ENCODE results near the gene JAKMIP1. TPM values are rescaled to one million over a fixed set of nuclear protein-coding genes. Genes with fewer than 3 reads are reported as not detected.

Gene JAKMIP1
- total and polyA plus RNA-seq, 3 experiments from 2014 or later = 12.7 to 26.1 (median 14.2) TPM

GRCh38 chr4:6030679-6031078 lies 169.7 kb downstream of the JAKMIP1 start:
- H3K4me1 Mint-ChIP-seq = no peaks in the 10 kb centered on the region
- no peak overlapping the region for H3K4me3 Mint-ChIP-seq
- H3K27ac ChIP-seq (ENCODE audit: low read depth, low read length) = no peak overlapping the region
- no peaks in the 10 kb centered on the region for H3K27me3 Mint-ChIP-seq
- peaks cover 2 to 7% (median 4%) of the 10 kb centered on the region in 3 donors for H3K36me3 Mint-ChIP-seq
- no peaks in the 10 kb centered on the region for H3K9me3 ChIP-seq (ENCODE audit: low read length)
- no peaks in the 10 kb centered on the region for H3K27me3 ChIP-seq (ENCODE audit: insufficient read depth, low read length, poor library complexity, severe bottlenecking)
- DNase-seq = no peak
- H3K4me3 ChIP-seq (ENCODE audit: low read length) = no peak overlapping the region
- H3K27ac Mint-ChIP-seq = no peak overlapping the region
- no peaks in the 10 kb centered on the region for H3K4me1 ChIP-seq (ENCODE audit: insufficient read depth, low read length)
- no peaks in the 10 kb centered on the region for H3K36me3 ChIP-seq (ENCODE audit: insufficient read depth, low read length)
- no peaks in the 10 kb centered on the region for H3K9me3 Mint-ChIP-seq
- CTCF ChIA-PET = no interaction called here
- POLR2A ChIA-PET = no interaction called here

GRCh38 chr4:6029254-6029653 lies 171.1 kb downstream of the JAKMIP1 start:
- CTCF ChIA-PET = no interaction called here
- Histone ChIP-seq H3K9me3 (ENCODE audit: low read length) (no peaks in the 10 kb centered on the region), H3K27ac (ENCODE audit: low read depth, low read length) (no peak overlapping the region), H3K4me1 (ENCODE audit: insufficient read depth, low read length) (no peaks in the 10 kb centered on the region), H3K27me3 (ENCODE audit: insufficient read depth, low read length, poor library complexity, severe bottlenecking) (no peaks in the 10 kb centered on the region), H3K4me3 (ENCODE audit: low read length) (no peak overlapping the region), H3K36me3 (ENCODE audit: insufficient read depth, low read length) (no peaks in the 10 kb centered on the region)
- Mint-ChIP-seq H3K27me3 (no peaks in the 10 kb centered on the region), H3K36me3 (peaks cover 2 to 5% (median 4%) of the 10 kb centered on the region in 3 donors), H3K4me3 (no peak overlapping the region), H3K9me3 (no peaks in the 10 kb centered on the region), H3K4me1 (no peaks in the 10 kb centered on the region), H3K27ac (no peak overlapping the region)
- POLR2A ChIA-PET = no interaction called here
- no peak for DNase-seq

- ChIA-PET POLR2A (no interaction called here), CTCF (no interaction called here)
- H3K9me3 ChIP-seq (ENCODE audit: low read length) = no peaks in the 10 kb centered on the region
- Mint-ChIP-seq H3K4me3 (no peak overlapping the region), H3K9me3 (no peaks in the 10 kb centered on the region), H3K27ac (no peak overlapping the region), H3K36me3 (peaks cover 2 to 5% (median 5%) of the 10 kb centered on the region in 3 donors), H3K4me1 (no peaks in the 10 kb centered on the region), H3K27me3 (no peaks in the 10 kb centered on the region)
- no peaks in the 10 kb centered on the region for H3K36me3 ChIP-seq (ENCODE audit: insufficient read depth, low read length)
- no peak overlapping the region for H3K4me3 ChIP-seq (ENCODE audit: low read length)
- H3K27ac ChIP-seq (ENCODE audit: low read depth, low read length) = no peak overlapping the region
- no peaks in the 10 kb centered on the region for H3K4me1 ChIP-seq (ENCODE audit: insufficient read depth, low read length)
- DNase-seq = no peak
- no peaks in the 10 kb centered on the region for H3K27me3 ChIP-seq (ENCODE audit: insufficient read depth, low read length, poor library complexity, severe bottlenecking)
Measured at GRCh38 chr4:6028168-6028567, 172.2 kb downstream of the JAKMIP1 start.

GRCh38 chr4:6027392-6027791 lies 173.0 kb downstream of the JAKMIP1 start:
- Mint-ChIP-seq H3K27me3 (no peaks in the 10 kb centered on the region), H3K36me3 (peaks cover 0 to 5% (median 5%) of the 10 kb centered on the region in 3 donors), H3K9me3 (no peaks in the 10 kb centered on the region), H3K4me1 (no peaks in the 10 kb centered on the region), H3K4me3 (no peak overlapping the region), H3K27ac (peak overlapping the region in 1 of 8 donors; percentile 17)
- Histone ChIP-seq H3K36me3 (ENCODE audit: insufficient read depth, low read length) (no peaks in the 10 kb centered on the region), H3K4me3 (ENCODE audit: low read length) (no peak overlapping the region), H3K27ac (ENCODE audit: low read depth, low read length) (no peak overlapping the region), H3K4me1 (ENCODE audit: insufficient read depth, low read length) (no peaks in the 10 kb centered on the region), H3K27me3 (ENCODE audit: insufficient read depth, low read length, poor library complexity, severe bottlenecking) (no peaks in the 10 kb centered on the region), H3K9me3 (ENCODE audit: low read length) (no peaks in the 10 kb centered on the region)
- DNase-seq = no peak
- CTCF ChIA-PET = no interaction called here
- POLR2A ChIA-PET = no interaction called here

- Histone ChIP-seq H3K4me3 (ENCODE audit: low read length) (no peak overlapping the region), H3K27me3 (ENCODE audit: insufficient read depth, low read length, poor library complexity, severe bottlenecking) (no peaks in the 10 kb centered on the region), H3K4me1 (ENCODE audit: insufficient read depth, low read length) (no peaks in the 10 kb centered on the region), H3K9me3 (ENCODE audit: low read length) (no peaks in the 10 kb centered on the region), H3K36me3 (ENCODE audit: insufficient read depth, low read length) (no peaks in the 10 kb centered on the region), H3K27ac (ENCODE audit: low read depth, low read length) (no peak overlapping the region)
- H3K9me3 Mint-ChIP-seq = no peaks in the 10 kb centered on the region
- peaks cover 0 to 5% (median 5%) of the 10 kb centered on the region in 3 donors for H3K36me3 Mint-ChIP-seq
- H3K4me3 Mint-ChIP-seq = no peak overlapping the region
- DNase-seq = no peak
- no peaks in the 10 kb centered on the region for H3K4me1 Mint-ChIP-seq
- ChIA-PET POLR2A (no interaction called here), CTCF (no interaction called here)
- peaks cover 0 to 2% of the 10 kb centered on the region in 2 donors for H3K27me3 Mint-ChIP-seq
- no peak overlapping the region for H3K27ac Mint-ChIP-seq
Measured at GRCh38 chr4:6024313-6024960, 175.9 kb downstream of the JAKMIP1 start.

- no peak for DNase-seq
- no peaks in the 10 kb centered on the region for H3K27me3 ChIP-seq (ENCODE audit: insufficient read depth, low read length, poor library complexity, severe bottlenecking)
- no peak overlapping the region for H3K4me3 Mint-ChIP-seq
- peaks cover 0 to 2% of the 10 kb centered on the region in 2 donors for H3K27me3 Mint-ChIP-seq
- H3K4me1 ChIP-seq (ENCODE audit: insufficient read depth, low read length) = no peaks in the 10 kb centered on the region
- no peaks in the 10 kb centered on the region for H3K9me3 Mint-ChIP-seq
- H3K4me3 ChIP-seq (ENCODE audit: low read length) = no peak overlapping the region
- H3K27ac Mint-ChIP-seq = no peak overlapping the region
- no peaks in the 10 kb centered on the region for H3K9me3 ChIP-seq (ENCODE audit: low read length)
- peaks cover 0 to 5% (median 1%) of the 10 kb centered on the region in 3 donors for H3K36me3 Mint-ChIP-seq
- CTCF ChIA-PET = no interaction called here
- POLR2A ChIA-PET = no interaction called here
- H3K36me3 ChIP-seq (ENCODE audit: insufficient read depth, low read length) = no peaks in the 10 kb centered on the region
- H3K4me1 Mint-ChIP-seq = peaks cover 0 to 4% (median 3%) of the 10 kb centered on the region in 3 donors
- H3K27ac ChIP-seq (ENCODE audit: low read depth, low read length) = no peak overlapping the region
Measured at GRCh38 chr4:6023731-6024130, 176.6 kb downstream of the JAKMIP1 start.

- Mint-ChIP-seq H3K4me1 (peaks cover 0 to 4% (median 3%) of the 10 kb centered on the region in 3 donors), H3K4me3 (no peak overlapping the region), H3K9me3 (no peaks in the 10 kb centered on the region), H3K27me3 (peaks cover 0 to 2% of the 10 kb centered on the region in 2 donors), H3K27ac (no peak overlapping the region), H3K36me3 (peaks cover 0 to 5% (median 0%) of the 10 kb centered on the region in 3 donors)
- Histone ChIP-seq H3K4me1 (ENCODE audit: insufficient read depth, low read length) (no peaks in the 10 kb centered on the region), H3K9me3 (ENCODE audit: low read length) (no peaks in the 10 kb centered on the region), H3K36me3 (ENCODE audit: insufficient read depth, low read length) (no peaks in the 10 kb centered on the region), H3K27ac (ENCODE audit: low read depth, low read length) (no peak overlapping the region), H3K4me3 (ENCODE audit: low read length) (no peak overlapping the region), H3K27me3 (ENCODE audit: insufficient read depth, low read length, poor library complexity, severe bottlenecking) (no peaks in the 10 kb centered on the region)
- ChIA-PET POLR2A (no interaction called here), CTCF (interaction anchor here (0.8 kb wide), 1 partner anchor 11 kb away, joined by 3 read pairs; no protein-coding TSS in a partner anchor)
- DNase-seq = no peak
Measured at GRCh38 chr4:6022607-6023288, 177.6 kb downstream of the JAKMIP1 start.

- Mint-ChIP-seq H3K4me3 (no peak overlapping the region), H3K9me3 (no peaks in the 10 kb centered on the region), H3K4me1 (peaks cover 0 to 4% (median 3%) of the 10 kb centered on the region in 3 donors), H3K27me3 (peaks cover 0 to 2% of the 10 kb centered on the region in 2 donors), H3K36me3 (peaks cover 0 to 5% (median 0%) of the 10 kb centered on the region in 3 donors), H3K27ac (no peak overlapping the region)
- POLR2A ChIA-PET = no interaction called here
- Histone ChIP-seq H3K9me3 (ENCODE audit: low read length) (no peaks in the 10 kb centered on the region), H3K4me1 (ENCODE audit: insufficient read depth, low read length) (no peaks in the 10 kb centered on the region), H3K27ac (ENCODE audit: low read depth, low read length) (no peak overlapping the region), H3K27me3 (ENCODE audit: insufficient read depth, low read length, poor library complexity, severe bottlenecking) (no peaks in the 10 kb centered on the region), H3K4me3 (ENCODE audit: low read length) (no peak overlapping the region), H3K36me3 (ENCODE audit: insufficient read depth, low read length) (no peaks in the 10 kb centered on the region)
- DNase-seq = no peak
- CTCF ChIA-PET = interaction anchor here (0.8 kb wide), 1 partner anchor 10 kb away, joined by 3 read pairs; no protein-coding TSS in a partner anchor
Measured at GRCh38 chr4:6021831-6022606, 178.3 kb downstream of the JAKMIP1 start.
